K562 (cell line): ENCODE measurements around the gene CCNT1. TPM values are rescaled to one million over a fixed set of nuclear protein-coding genes. Genes with fewer than 3 reads are reported as not detected.

ENCODE experiments used
- MGA ChIP-seq: fragments of 450-650 bp; IDR thresholded peaks from 2 replicates; pipeline ENCODE4 v1.6.1; 2016; ENCODE audit warnings: mild to moderate bottlenecking, moderate library complexity
- TCF3 ChIP-seq: sonication (generic); formaldehyde crosslinking; IDR thresholded peaks from 2 replicates; pipeline ENCODE4 v1.4.0; 2020; ENCODE audit warnings: mild to moderate bottlenecking, missing genetic modification reagents
- ZBED1 ChIP-seq: IDR thresholded peaks from 2 replicates; pipeline ENCODE4 v1.6.1; 2014
- microRNA counts: library from miRNA; unstranded; fragments of <30 nt; microRNA quantifications from one replicate; lab custom pipeline; 2016
- microRNA-seq: library from miRNA; unstranded; fragments of <30 nt; microRNA quantifications from one replicate; pipeline ENCODE4, GENCODE V29; 2018; ENCODE audit warnings: borderline microRNAs expressed
- polyA plus RNA-seq, 8 experiments: library from polyadenylated mRNA; depleted of rRNA in 4 of 8; stranded (reverse) in 5 of 8; unstranded in 3 of 8; fragments of >200 nt; fragmentation: Nextera tagmentation in 2 of 8; fragmentation: Illumina TruSeq in 1 of 8; extraction: Ambion mirVana in 2 of 8; extraction: Trizol in 1 of 8; gene quantifications; 2 replicates each; pipeline versions ENCODE4 v1.2.1 to v1.2.3, GENCODE V29; 2011 to 2014; ENCODE audit warnings: inconsistent platforms in 1 of 8, missing spikeins in 1 of 8
- small RNA-seq: library from RNA; depleted of rRNA; stranded (forward); fragments of <200 nt; gene quantifications from one replicate; pipeline ENCODE3, GENCODE V24; 2014
- total RNA-seq, 7 experiments: library from RNA; depleted of rRNA in 6 of 7; stranded (reverse); fragments of >200 nt in 6 of 7; fragmentation: Illumina TruSeq in 2 of 7; extraction: Trizol in 2 of 7; gene quantifications; 2 replicates each; pipeline versions ENCODE4 v1.2.1 to v1.2.3, GENCODE V29; 2011 to 2021; ENCODE audit warnings: low replicate concordance in 1 of 7

The CCNT1 gene
- total and polyA plus RNA-seq, 9 of the 15 experiments (the other 6 are each of a cell fraction or from before 2014, with no cell fraction given): 9.7 to 52.4 (median 33.4) TPM

- TF ChIP-seq MGA: no peak
- no peak for TF ChIP-seq ZBED1
- TF ChIP-seq TCF3 (CRISPR knock-in tag): peak; percentile 28
Observed at GRCh38 chr12:48640428-48640827, 76.1 kb downstream of the CCNT1 start (continued).

MicroRNAs encoded within 50 kb of the gene (microRNA counts, 767-probe panel; counts per million panel counts)
- microRNA hsa-miR-1291 (lab: Ali Mortazavi, UCI): not detected

Small RNAs within 50 kb of the gene (microRNA-seq; reads per million reads assigned to microRNA genes)
- 0.36 reads per million for gene MIR1291

Small RNAs within 50 kb of the gene (small RNA-seq; reads per million reads assigned to genes)
- gene MIR1291 (not detected), gene SNORA2A (3.2 reads per million, percentile 88 among the genes with 10 or more reads in this experiment), gene SNORA2B (0.73 reads per million, percentile 44 among the genes with 10 or more reads in this experiment), gene SNORA2C (0.88 reads per million, percentile 53 among the genes with 10 or more reads in this experiment)

Other genes starting within 250 kb of the CCNT1 start
Only the 7 nearest of the 11 such genes appear.
- not detected in 2 replicates for gene OR8S1, start 191.1 kb downstream of the CCNT1 start, total RNA-seq (2014; rRNA removed)
- gene OR8S1, start 191.1 kb downstream of the CCNT1 start, total RNA-seq (2014; rRNA removed; fragmentation: Illumina TruSeq; extraction: Trizol): not detected in 2 replicates
- gene OR8S1, start 191.1 kb downstream of the CCNT1 start, total RNA-seq (2015; rRNA removed; fragmentation: Illumina TruSeq; extraction: Trizol): not detected in 2 replicates
- not detected in 2 replicates for gene OR8S1, start 191.1 kb downstream of the CCNT1 start, total RNA-seq (2021)
- gene OR8S1, start 191.1 kb downstream of the CCNT1 start, polyA plus RNA-seq (2011; rRNA removed): not detected in 2 replicates
- gene OR8S1, start 191.1 kb downstream of the CCNT1 start, polyA plus RNA-seq (2014; fragmentation: Illumina TruSeq; extraction: Trizol): not detected in 2 replicates
- gene OR8S1, start 191.1 kb downstream of the CCNT1 start, polyA plus RNA-seq (2014; fragmentation: Nextera tagmentation; extraction: Ambion mirVana): not detected
- gene OR8S1, start 191.1 kb downstream of the CCNT1 start, polyA plus RNA-seq (2014; rRNA removed): not detected in 2 replicates
- not detected in 2 replicates for gene LALBA, start 146.7 kb downstream of the CCNT1 start, total RNA-seq (2014; rRNA removed)
- gene LALBA, start 146.7 kb downstream of the CCNT1 start, total RNA-seq (2014; rRNA removed; fragmentation: Illumina TruSeq; extraction: Trizol): not detected in 2 replicates
- gene LALBA, start 146.7 kb downstream of the CCNT1 start, total RNA-seq (2015; rRNA removed; fragmentation: Illumina TruSeq; extraction: Trizol): not detected in 2 replicates
- gene LALBA, start 146.7 kb downstream of the CCNT1 start, total RNA-seq (2021): not detected in 2 replicates
- not detected in 2 replicates for gene LALBA, start 146.7 kb downstream of the CCNT1 start, polyA plus RNA-seq (2011; rRNA removed)
- gene LALBA, start 146.7 kb downstream of the CCNT1 start, polyA plus RNA-seq (2014; fragmentation: Illumina TruSeq; extraction: Trizol): 0.21 TPM in 1 of 2 replicates, not detected in the other
- gene LALBA, start 146.7 kb downstream of the CCNT1 start, polyA plus RNA-seq (2014; fragmentation: Nextera tagmentation; extraction: Ambion mirVana): not detected
- not detected in 2 replicates for gene LALBA, start 146.7 kb downstream of the CCNT1 start, polyA plus RNA-seq (2014; rRNA removed)
- gene KANSL2, start 34.5 kb downstream of the CCNT1 start, total RNA-seq (2014; rRNA removed): 41.1 and 43.8 TPM in 2 replicates
- gene KANSL2, start 34.5 kb downstream of the CCNT1 start, total RNA-seq (2014; rRNA removed; fragmentation: Illumina TruSeq; extraction: Trizol): 65.0 and 70.3 TPM in 2 replicates
- 48.1 and 55.4 TPM in 2 replicates for gene KANSL2, start 34.5 kb downstream of the CCNT1 start, total RNA-seq (2015; rRNA removed; fragmentation: Illumina TruSeq; extraction: Trizol)
- gene KANSL2, start 34.5 kb downstream of the CCNT1 start, total RNA-seq (2021): 43.6 and 44.8 TPM in 2 replicates
- gene KANSL2, start 34.5 kb downstream of the CCNT1 start, polyA plus RNA-seq (2011; rRNA removed): 60.3 and 63.9 TPM in 2 replicates
- gene KANSL2, start 34.5 kb downstream of the CCNT1 start, polyA plus RNA-seq (2014; fragmentation: Illumina TruSeq; extraction: Trizol): 45.6 and 48.5 TPM in 2 replicates
- 10 to 100 TPM; 80.0 to 89.8 TPM for gene KANSL2, start 34.5 kb downstream of the CCNT1 start, polyA plus RNA-seq (2014; fragmentation: Nextera tagmentation; extraction: Ambion mirVana)
- gene KANSL2, start 34.5 kb downstream of the CCNT1 start, polyA plus RNA-seq (2014; rRNA removed): 51.6 and 57.6 TPM in 2 replicates
- 0.33 and 0.41 TPM in 2 replicates for gene ADCY6, start 72.4 kb upstream of the CCNT1 start, total RNA-seq (2014; rRNA removed)
- 0.19 and 0.33 TPM in 2 replicates for gene ADCY6, start 72.4 kb upstream of the CCNT1 start, total RNA-seq (2014; rRNA removed; fragmentation: Illumina TruSeq; extraction: Trizol)
- 0.34 and 0.54 TPM in 2 replicates for gene ADCY6, start 72.4 kb upstream of the CCNT1 start, total RNA-seq (2015; rRNA removed; fragmentation: Illumina TruSeq; extraction: Trizol)
- gene ADCY6, start 72.4 kb upstream of the CCNT1 start, total RNA-seq (2021): 0.87 and 1.0 TPM in 2 replicates
- gene ADCY6, start 72.4 kb upstream of the CCNT1 start, polyA plus RNA-seq (2011; rRNA removed): 0.65 and 1.7 TPM in 2 replicates
- 0.59 and 0.89 TPM in 2 replicates for gene ADCY6, start 72.4 kb upstream of the CCNT1 start, polyA plus RNA-seq (2014; fragmentation: Illumina TruSeq; extraction: Trizol)
- under 1 TPM; 0.01 to 0.10 TPM for gene ADCY6, start 72.4 kb upstream of the CCNT1 start, polyA plus RNA-seq (2014; fragmentation: Nextera tagmentation; extraction: Ambion mirVana)
- gene ADCY6, start 72.4 kb upstream of the CCNT1 start, polyA plus RNA-seq (2014; rRNA removed): 0.49 and 0.53 TPM in 2 replicates
- gene CACNB3, start 101.8 kb upstream of the CCNT1 start, total RNA-seq (2014; rRNA removed): 1.5 and 1.7 TPM in 2 replicates
- gene CACNB3, start 101.8 kb upstream of the CCNT1 start, total RNA-seq (2014; rRNA removed; fragmentation: Illumina TruSeq; extraction: Trizol): 1.2 and 1.3 TPM in 2 replicates
- gene CACNB3, start 101.8 kb upstream of the CCNT1 start, total RNA-seq (2015; rRNA removed; fragmentation: Illumina TruSeq; extraction: Trizol): 1.9 and 2.0 TPM in 2 replicates
- gene CACNB3, start 101.8 kb upstream of the CCNT1 start, total RNA-seq (2021): 1.8 and 3.6 TPM in 2 replicates
- 1.3 and 1.8 TPM in 2 replicates for gene CACNB3, start 101.8 kb upstream of the CCNT1 start, polyA plus RNA-seq (2011; rRNA removed)
- gene CACNB3, start 101.8 kb upstream of the CCNT1 start, polyA plus RNA-seq (2014; fragmentation: Illumina TruSeq; extraction: Trizol): 1.6 and 1.7 TPM in 2 replicates
- gene CACNB3, start 101.8 kb upstream of the CCNT1 start, polyA plus RNA-seq (2014; fragmentation: Nextera tagmentation; extraction: Ambion mirVana): under 1 TPM; 0.24 to 0.48 TPM
- 1.2 and 1.5 TPM in 2 replicates for gene CACNB3, start 101.8 kb upstream of the CCNT1 start, polyA plus RNA-seq (2014; rRNA removed)
- gene DDX23, start 135.5 kb upstream of the CCNT1 start, total RNA-seq (2014; rRNA removed): 104 and 118 TPM in 2 replicates
- gene DDX23, start 135.5 kb upstream of the CCNT1 start, total RNA-seq (2014; rRNA removed; fragmentation: Illumina TruSeq; extraction: Trizol): 100 and 107 TPM in 2 replicates
- gene DDX23, start 135.5 kb upstream of the CCNT1 start, total RNA-seq (2015; rRNA removed; fragmentation: Illumina TruSeq; extraction: Trizol): 124 and 129 TPM in 2 replicates
- gene DDX23, start 135.5 kb upstream of the CCNT1 start, total RNA-seq (2021): 97.9 and 116 TPM in 2 replicates
- gene DDX23, start 135.5 kb upstream of the CCNT1 start, polyA plus RNA-seq (2011; rRNA removed): 89.3 and 99.5 TPM in 2 replicates
- gene DDX23, start 135.5 kb upstream of the CCNT1 start, polyA plus RNA-seq (2014; fragmentation: Illumina TruSeq; extraction: Trizol): 108 and 138 TPM in 2 replicates
- 10 to 100 TPM; 32.4 to 65.9 TPM for gene DDX23, start 135.5 kb upstream of the CCNT1 start, polyA plus RNA-seq (2014; fragmentation: Nextera tagmentation; extraction: Ambion mirVana)
- gene DDX23, start 135.5 kb upstream of the CCNT1 start, polyA plus RNA-seq (2014; rRNA removed): 87.0 and 94.0 TPM in 2 replicates
- gene RND1, start 149.2 kb upstream of the CCNT1 start, total RNA-seq (2014; rRNA removed): 0.33 and 0.73 TPM in 2 replicates
- gene RND1, start 149.2 kb upstream of the CCNT1 start, total RNA-seq (2014; rRNA removed; fragmentation: Illumina TruSeq; extraction: Trizol): 0.06 and 0.22 TPM in 2 replicates
- 0.18 and 0.23 TPM in 2 replicates for gene RND1, start 149.2 kb upstream of the CCNT1 start, total RNA-seq (2015; rRNA removed; fragmentation: Illumina TruSeq; extraction: Trizol)
- gene RND1, start 149.2 kb upstream of the CCNT1 start, total RNA-seq (2021): 0.36 and 0.78 TPM in 2 replicates
- gene RND1, start 149.2 kb upstream of the CCNT1 start, polyA plus RNA-seq (2011; rRNA removed): 0.56 and 0.58 TPM in 2 replicates
- 0.48 and 0.58 TPM in 2 replicates for gene RND1, start 149.2 kb upstream of the CCNT1 start, polyA plus RNA-seq (2014; fragmentation: Illumina TruSeq; extraction: Trizol)
- gene RND1, start 149.2 kb upstream of the CCNT1 start, polyA plus RNA-seq (2014; fragmentation: Nextera tagmentation; extraction: Ambion mirVana): not detected
- gene RND1, start 149.2 kb upstream of the CCNT1 start, polyA plus RNA-seq (2014; rRNA removed): 0.60 TPM in 1 of 2 replicates, not detected in the other